ENCODE measurements around the gene ATF3.
A peak's percentile ranks its signal among the peaks of the same experiment; 100 is the strongest.

Gene ATF3

DNA sequence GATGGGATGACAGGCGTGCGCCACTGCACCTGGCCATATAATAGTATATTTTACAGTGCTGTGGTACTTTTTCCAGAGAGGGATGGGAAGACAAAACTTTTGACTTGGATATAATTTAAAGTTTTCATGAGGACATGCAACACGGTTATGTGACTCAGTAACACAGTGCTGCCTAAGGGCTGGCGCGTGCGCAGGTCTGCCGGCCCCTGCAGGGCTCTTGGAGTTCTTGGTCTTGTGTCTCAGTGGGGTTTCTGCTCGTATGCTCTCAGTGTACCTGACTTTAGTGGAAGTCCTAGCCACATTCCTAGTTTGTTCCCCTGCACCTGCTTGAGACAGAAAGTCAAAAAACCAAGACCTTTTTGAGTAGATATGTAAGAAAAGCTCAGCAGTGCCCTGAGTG is 27.5 kb upstream of the ATF3 start:
- no peak overlapping the region for H3K27ac Mint-ChIP-seq
- H3K4me1 Mint-ChIP-seq: no peaks in the 10 kb centered on the region
- H3K36me3 Mint-ChIP-seq: no peaks in the 10 kb centered on the region
- no peaks in the 10 kb centered on the region for H3K9me3 Mint-ChIP-seq
- ATAC-seq (ENCODE audit: low read depth): no peak
- DNase-seq (ENCODE audit: low spot score in 2 of 2): no peak
- no peak overlapping the region for H3K4me3 Mint-ChIP-seq
- H3K27me3 Mint-ChIP-seq: peaks cover 12% of the 10 kb centered on the region

GRCh38 chr1:212582291-212582690 is 26.3 kb upstream of the ATF3 start:
- Mint-ChIP-seq H3K4me1 (no peaks in the 10 kb centered on the region), H3K9me3 (no peaks in the 10 kb centered on the region), H3K36me3 (no peaks in the 10 kb centered on the region), H3K4me3 (no peak overlapping the region), H3K27me3 (peaks cover 19% of the 10 kb centered on the region), H3K27ac (no peak overlapping the region)
- DNase-seq (ENCODE audit: low spot score in 2 of 2) (no peak), ATAC-seq (ENCODE audit: low read depth) (no peak)

GRCh38 chr1:212582808-212583615 is 25.5 kb upstream of the ATF3 start:
- peaks cover 16% of the 10 kb centered on the region for H3K27me3 Mint-ChIP-seq
- no peak overlapping the region for H3K27ac Mint-ChIP-seq
- no peaks in the 10 kb centered on the region for H3K4me1 Mint-ChIP-seq
- DNase-seq (ENCODE audit: low spot score in 2 of 2): no peak
- no peak for ATAC-seq (ENCODE audit: low read depth)
- no peaks in the 10 kb centered on the region for H3K36me3 Mint-ChIP-seq
- no peak overlapping the region for H3K4me3 Mint-ChIP-seq
- no peaks in the 10 kb centered on the region for H3K9me3 Mint-ChIP-seq

- H3K9me3 Mint-ChIP-seq: no peaks in the 10 kb centered on the region
- ATAC-seq (ENCODE audit: low read depth): no peak
- no peak overlapping the region for H3K27ac Mint-ChIP-seq
- H3K36me3 Mint-ChIP-seq: no peaks in the 10 kb centered on the region
- no peaks in the 10 kb centered on the region for H3K4me1 Mint-ChIP-seq
- H3K4me3 Mint-ChIP-seq: no peak overlapping the region
- no peak for DNase-seq (ENCODE audit: low spot score in 2 of 2)
- peaks cover 18% of the 10 kb centered on the region for H3K27me3 Mint-ChIP-seq
Measured at GRCh38 chr1:212583643-212584042, 24.9 kb upstream of the ATF3 start.

DNA sequence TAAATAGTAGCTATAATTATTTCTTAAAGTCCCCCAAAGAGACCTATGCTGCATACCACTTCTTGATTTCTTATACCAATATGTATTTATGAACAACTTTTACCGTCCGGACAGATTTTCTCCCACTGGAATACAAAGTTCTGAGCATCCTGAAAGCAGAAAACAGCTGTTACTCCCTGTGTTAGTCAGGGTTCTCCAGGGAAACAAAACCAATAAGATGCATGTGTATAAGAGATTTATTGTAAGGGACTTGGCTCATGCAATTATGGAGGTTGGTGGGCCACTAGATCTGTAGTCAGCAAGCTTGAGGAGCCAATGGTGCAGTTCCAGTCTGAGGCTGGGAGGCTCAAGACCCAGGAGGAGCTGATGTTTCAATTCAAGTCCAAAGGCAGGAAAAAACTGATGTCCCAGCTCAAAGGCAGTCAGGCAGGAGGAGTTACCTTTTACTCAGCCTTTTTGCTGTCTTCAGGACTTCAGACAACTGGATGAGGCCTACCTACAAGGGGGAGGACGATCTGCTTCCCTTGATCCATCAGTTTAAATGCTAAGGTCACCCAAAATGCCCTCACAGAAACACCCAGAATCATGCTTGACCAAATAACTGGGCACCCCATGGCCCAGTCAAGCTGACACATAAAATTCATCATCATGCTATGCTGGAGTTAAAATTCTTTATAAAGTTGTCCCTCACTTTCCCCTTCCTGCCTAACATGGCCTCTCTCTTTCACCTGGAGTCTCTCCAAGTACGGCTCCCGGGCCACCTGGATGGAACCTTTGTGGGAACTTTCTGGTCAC is 24.3 kb upstream of the ATF3 start:
- Mint-ChIP-seq H3K4me1 (no peaks in the 10 kb centered on the region), H3K4me3 (no peak overlapping the region), H3K9me3 (no peaks in the 10 kb centered on the region), H3K27ac (no peak overlapping the region), H3K36me3 (no peaks in the 10 kb centered on the region), H3K27me3 (peaks cover 22% of the 10 kb centered on the region)
- ATAC-seq (ENCODE audit: low read depth) (no peak), DNase-seq (ENCODE audit: low spot score in 2 of 2) (no peak)

- Mint-ChIP-seq H3K4me1 (no peaks in the 10 kb centered on the region), H3K4me3 (no peak overlapping the region), H3K36me3 (no peaks in the 10 kb centered on the region), H3K9me3 (no peaks in the 10 kb centered on the region), H3K27me3 (peaks cover 22% of the 10 kb centered on the region), H3K27ac (no peak overlapping the region)
- DNase-seq (ENCODE audit: low spot score in 2 of 2): no peak
- ATAC-seq (ENCODE audit: low read depth): no peak
Measured at GRCh38 chr1:212585210-212585609, 23.4 kb upstream of the ATF3 start.

DNA sequence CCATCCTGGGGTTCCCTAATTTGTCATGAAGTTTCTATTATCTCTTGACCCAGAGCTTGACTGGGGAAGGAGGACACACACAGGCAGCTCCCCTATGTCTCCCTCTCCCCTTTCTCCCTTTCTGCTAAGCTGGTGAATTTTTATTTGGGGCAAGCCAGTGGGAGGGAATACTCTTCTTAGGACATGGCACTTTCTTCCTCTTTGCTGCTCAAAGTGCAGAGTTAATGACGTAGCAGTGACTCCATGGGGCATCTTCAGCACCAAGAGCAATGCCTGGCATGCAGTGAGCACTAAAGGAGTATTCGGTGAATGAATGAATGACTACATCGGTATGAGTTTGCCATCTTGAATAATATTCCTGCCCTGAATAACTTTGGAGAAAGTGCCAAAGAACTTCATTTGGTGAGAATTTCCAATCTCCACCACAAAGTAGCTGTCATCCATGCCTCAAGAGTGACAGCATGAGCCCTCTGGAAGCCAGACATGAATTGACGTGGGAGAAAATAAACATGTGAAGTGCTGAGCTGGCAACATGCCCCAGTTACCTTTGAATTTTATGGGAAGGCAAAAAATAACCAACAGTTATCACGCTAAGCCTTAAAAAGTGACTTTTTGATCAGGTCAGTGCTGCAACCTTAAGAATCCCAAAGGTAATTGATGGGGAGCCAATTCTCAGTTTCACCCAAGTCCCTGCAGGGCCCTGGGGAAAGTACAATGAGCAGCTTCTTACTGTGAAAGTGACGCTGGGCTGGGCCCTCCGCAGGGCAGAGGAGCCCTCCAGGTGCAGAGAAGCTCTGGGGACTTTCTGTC is 22.1 kb upstream of the ATF3 start:
- Mint-ChIP-seq H3K27ac (no peak overlapping the region), H3K4me1 (no peaks in the 10 kb centered on the region), H3K27me3 (peaks cover 22% of the 10 kb centered on the region), H3K9me3 (no peaks in the 10 kb centered on the region), H3K4me3 (no peak overlapping the region), H3K36me3 (no peaks in the 10 kb centered on the region)
- DNase-seq (ENCODE audit: low spot score in 2 of 2) (no peak), ATAC-seq (ENCODE audit: low read depth) (peak; percentile 78)

DNA sequence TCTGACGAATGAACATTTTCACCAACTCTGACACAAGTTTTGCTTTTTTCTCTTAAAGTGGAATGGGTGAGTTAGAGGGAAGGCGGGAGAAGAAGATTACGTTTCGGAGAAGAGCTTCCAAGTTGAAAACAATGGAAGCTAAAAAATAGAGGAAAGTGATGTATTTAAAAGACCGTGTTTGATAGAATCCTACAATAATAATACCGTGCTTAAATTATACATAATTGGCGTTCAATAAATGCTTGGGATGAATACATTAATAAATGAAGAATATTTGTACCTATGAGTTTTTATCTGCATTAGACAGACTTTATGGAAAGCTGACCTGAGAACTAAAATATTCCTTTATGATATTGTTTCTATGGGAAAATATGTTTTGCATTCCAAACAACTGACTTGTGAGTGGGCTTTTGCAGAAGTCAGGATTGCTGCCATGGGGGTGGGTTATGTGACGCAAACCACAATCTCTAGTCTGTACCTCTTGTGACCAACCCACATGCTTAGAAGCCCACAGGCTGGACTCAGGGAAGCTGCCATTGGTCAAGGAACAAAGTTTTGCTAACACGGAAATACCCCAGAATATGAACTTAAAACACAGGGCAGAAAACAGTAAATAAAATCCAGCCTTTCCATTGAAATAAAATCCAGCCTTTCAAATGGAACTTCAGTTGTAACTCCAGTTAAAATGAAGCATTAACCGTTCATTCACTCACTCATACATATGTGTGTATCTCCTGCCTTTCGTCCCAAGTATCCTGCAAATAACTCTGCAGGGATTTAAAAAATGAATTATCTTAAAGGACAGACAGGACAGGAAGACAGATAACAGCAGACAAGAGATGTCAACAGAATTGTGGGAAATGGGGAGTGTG is 21.3 kb upstream of the ATF3 start:
- Mint-ChIP-seq H3K36me3 (peaks cover 2% of the 10 kb centered on the region), H3K4me1 (no peaks in the 10 kb centered on the region), H3K27ac (no peak overlapping the region), H3K27me3 (peaks cover 24% of the 10 kb centered on the region), H3K9me3 (no peaks in the 10 kb centered on the region), H3K4me3 (no peak overlapping the region)
- ATAC-seq (ENCODE audit: low read depth): no peak
- no peak for DNase-seq (ENCODE audit: low spot score in 2 of 2)

DNA sequence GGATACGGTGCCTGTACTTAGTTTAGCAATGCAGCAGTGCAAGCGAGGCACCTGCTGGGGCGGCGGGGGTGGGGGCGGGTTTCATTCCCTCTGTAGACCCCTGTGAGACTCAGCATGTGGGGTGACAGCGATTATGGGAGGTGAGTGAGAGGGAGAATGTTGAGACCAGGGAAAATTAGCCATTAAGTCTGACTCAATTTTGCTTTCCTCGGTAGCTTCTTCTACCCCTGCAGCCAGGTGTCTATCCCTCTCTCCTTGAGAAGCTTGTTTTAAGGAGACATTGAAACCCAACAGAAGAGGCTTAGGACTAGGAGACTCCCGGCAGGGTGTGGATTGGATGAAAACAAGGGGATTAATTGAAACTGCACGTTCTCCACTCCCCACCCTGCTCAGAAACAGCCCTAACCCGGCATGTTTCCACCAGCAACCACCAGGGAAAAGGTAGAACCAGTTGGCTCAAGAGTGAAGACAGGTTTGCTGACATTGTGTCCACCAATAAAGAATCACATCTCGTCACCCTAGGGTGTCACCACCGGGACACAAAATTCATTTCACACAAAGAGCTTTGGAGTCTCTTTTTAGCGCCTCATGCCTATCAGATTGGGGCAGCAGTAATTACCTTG is 20.6 kb upstream of the ATF3 start:
- DNase-seq (ENCODE audit: low spot score in 2 of 2) (no peak), ATAC-seq (ENCODE audit: low read depth) (no peak)
- no peaks in the 10 kb centered on the region for H3K9me3 Mint-ChIP-seq
- H3K4me3 Mint-ChIP-seq: no peak overlapping the region
- H3K36me3 Mint-ChIP-seq: peaks cover 2% of the 10 kb centered on the region
- no peaks in the 10 kb centered on the region for H3K4me1 Mint-ChIP-seq
- H3K27me3 Mint-ChIP-seq: peaks cover 24% of the 10 kb centered on the region
- H3K27ac Mint-ChIP-seq: no peak overlapping the region

GRCh38 chr1:212589446-212589845 is 19.1 kb upstream of the ATF3 start:
- peaks cover 15% of the 10 kb centered on the region for H3K27me3 Mint-ChIP-seq
- no peaks in the 10 kb centered on the region for H3K4me1 Mint-ChIP-seq
- H3K36me3 Mint-ChIP-seq: peaks cover 2% of the 10 kb centered on the region
- no peak for DNase-seq (ENCODE audit: low spot score in 2 of 2)
- ATAC-seq (ENCODE audit: low read depth): no peak
- no peak overlapping the region for H3K4me3 Mint-ChIP-seq
- no peaks in the 10 kb centered on the region for H3K9me3 Mint-ChIP-seq
- no peak overlapping the region for H3K27ac Mint-ChIP-seq

DNA sequence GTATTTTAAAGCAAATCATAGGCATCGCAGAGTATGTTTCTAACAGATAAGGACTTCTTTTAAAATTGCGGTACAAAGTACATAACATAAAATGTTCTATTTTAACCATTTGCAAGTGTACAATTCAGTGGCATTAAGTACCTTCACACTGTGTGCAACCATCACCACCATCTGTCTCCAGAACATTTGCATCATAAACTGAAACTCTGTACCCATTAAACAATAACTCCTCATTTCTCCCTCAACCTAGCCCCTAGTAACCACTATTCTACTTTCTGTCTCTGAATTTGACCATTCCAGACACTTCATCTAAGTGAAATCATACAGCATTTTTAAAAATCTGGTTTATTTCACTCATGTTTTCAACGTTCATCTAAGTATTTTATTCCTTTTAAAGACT is 16.6 kb upstream of the ATF3 start:
- no peak for DNase-seq (ENCODE audit: low spot score in 2 of 2)
- H3K27ac Mint-ChIP-seq: no peak overlapping the region
- no peak overlapping the region for H3K4me3 Mint-ChIP-seq
- no peak for ATAC-seq (ENCODE audit: low read depth)
- H3K27me3 Mint-ChIP-seq: peaks cover 9% of the 10 kb centered on the region
- H3K4me1 Mint-ChIP-seq: peaks cover 9% of the 10 kb centered on the region
- H3K9me3 Mint-ChIP-seq: no peaks in the 10 kb centered on the region
- peaks cover 2% of the 10 kb centered on the region for H3K36me3 Mint-ChIP-seq

DNA sequence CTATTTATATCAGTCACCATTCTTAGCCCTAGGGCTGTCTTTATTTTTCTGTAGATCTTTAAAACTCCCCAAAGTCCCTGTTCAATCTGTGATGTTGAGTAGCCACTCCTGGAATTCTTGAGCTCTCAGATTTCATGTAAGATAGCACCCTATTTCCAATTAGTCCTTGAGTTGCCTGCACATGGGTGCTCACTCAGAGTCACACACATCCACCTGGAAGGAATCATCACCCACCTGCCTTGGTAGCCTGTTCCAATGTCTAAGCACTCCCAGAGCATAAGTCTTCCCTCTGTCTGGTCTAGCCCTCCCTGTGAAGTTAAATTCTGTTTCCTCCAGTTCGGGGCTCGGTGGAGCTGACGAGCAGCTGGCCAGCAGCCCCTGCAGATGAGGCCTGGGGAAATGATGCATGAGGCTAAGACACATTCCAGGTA is 14.7 kb upstream of the ATF3 start:
- no peaks in the 10 kb centered on the region for H3K9me3 Mint-ChIP-seq
- peaks cover 9% of the 10 kb centered on the region for H3K4me1 Mint-ChIP-seq
- H3K27me3 Mint-ChIP-seq: peaks cover 6% of the 10 kb centered on the region
- no peak for ATAC-seq (ENCODE audit: low read depth)
- peaks cover 2% of the 10 kb centered on the region for H3K36me3 Mint-ChIP-seq
- H3K27ac Mint-ChIP-seq: no peak overlapping the region
- no peak overlapping the region for H3K4me3 Mint-ChIP-seq
- no peak for DNase-seq (ENCODE audit: low spot score in 2 of 2)

GRCh38 chr1:212594640-212595039 is 13.9 kb upstream of the ATF3 start:
- Mint-ChIP-seq H3K4me1 (peaks cover 9% of the 10 kb centered on the region), H3K9me3 (no peaks in the 10 kb centered on the region), H3K27ac (no peak overlapping the region), H3K36me3 (peaks cover 2% of the 10 kb centered on the region), H3K27me3 (peaks cover 2% of the 10 kb centered on the region), H3K4me3 (no peak overlapping the region)
- no peak for DNase-seq (ENCODE audit: low spot score in 2 of 2)
- ATAC-seq (ENCODE audit: low read depth): no peak
